Left lung (tissue), 10 donors: Measurements from ENCODE around the gene IDH3B. TPM values are rescaled to one million over a fixed set of nuclear protein-coding genes. Genes with fewer than 3 reads are reported as not detected.

Source experiments
- ATAC-seq: fragments of 200-7000 bp; cut with Tn5 transposase; one replicate; pipeline ENCODE4 v1.9.1; 2020; ENCODE audit warnings: moderate library complexity
- DNase-seq, 4 donors: peaks; one replicate each; pipeline ENCODE4 v3.0.0-alpha.2; 2013 to 2020
- H3K27ac ChIP-seq, 2 donors: fragments of 200-600 bp; sonication (generic) in 1 of 2; one replicate each; pipeline versions ENCODE4 v1.5.0 to v1.8.0; 2020 to 2021
- H3K27me3 ChIP-seq, 2 donors: fragments of 200-600 bp; sonication (generic) in 1 of 2; one replicate each; pipeline versions ENCODE4 v1.5.0 to v1.8.0; 2020 to 2021
- H3K36me3 ChIP-seq, 2 donors: fragments of 200-600 bp; sonication (generic) in 1 of 2; one replicate each; pipeline versions ENCODE4 v1.5.0 to v1.8.0; 2020 to 2021
- H3K4me1 ChIP-seq, 2 donors: fragments of 200-600 bp; one replicate each; pipeline ENCODE4 v1.8.0; 2021
- H3K4me3 ChIP-seq, 2 donors: fragments of 200-600 bp; sonication (generic) in 1 of 2; one replicate each; pipeline versions ENCODE4 v1.5.0 to v1.8.0; 2020 to 2021; ENCODE audit warnings: mild to moderate bottlenecking in 1 of 2
- H3K9me3 ChIP-seq, 2 donors: fragments of 200-600 bp; sonication (generic) in 1 of 2; one replicate each; pipeline versions ENCODE4 v1.5.0 to v1.8.0; 2020 to 2021
- intact Hi-C, 2 donors: fragments of 100-400 bp; cut with DNase I; formaldehyde crosslinking; loops; one replicate each; pipeline versions ENCODE4 v1.11.2 to v1.14.2; 2022
- polyA plus RNA-seq, 6 donors: library from polyadenylated mRNA; unstranded; fragments of 120-200 nt; gene quantifications; one replicate each; pipeline ENCODE4 v1.2.1, GENCODE V29; 2013; ENCODE audit not compliant: insufficient read length in 6 of 6
- total RNA-seq, 2 donors: library from RNA; stranded (reverse); fragmentation: NEBNext Ultra II Directional; extraction: Animal tissue kit (Norgen Biotek cat#: 25700); gene quantifications; one replicate each; pipeline ENCODE4 v1.2.1, GENCODE V29; 2021
- TF ChIP-seq, protein P1 (sequence below), 2 donors: fragments of 200-600 bp; sonication (generic) in 1 of 2; IDR thresholded peaks; one replicate each; pipeline versions ENCODE4 v1.5.0 to v1.8.0; 2021; ENCODE audit warnings: antibody characterized with exemption in 2 of 2
- donor health status: DM: no; HTN: yes; CAD: no.
- donor health status: DM: no; HTN: no; CAD: no.

The IDH3B gene
- total and polyA plus RNA-seq, 8 donors: 51.7 to 129 (median 112) TPM

DNA sequence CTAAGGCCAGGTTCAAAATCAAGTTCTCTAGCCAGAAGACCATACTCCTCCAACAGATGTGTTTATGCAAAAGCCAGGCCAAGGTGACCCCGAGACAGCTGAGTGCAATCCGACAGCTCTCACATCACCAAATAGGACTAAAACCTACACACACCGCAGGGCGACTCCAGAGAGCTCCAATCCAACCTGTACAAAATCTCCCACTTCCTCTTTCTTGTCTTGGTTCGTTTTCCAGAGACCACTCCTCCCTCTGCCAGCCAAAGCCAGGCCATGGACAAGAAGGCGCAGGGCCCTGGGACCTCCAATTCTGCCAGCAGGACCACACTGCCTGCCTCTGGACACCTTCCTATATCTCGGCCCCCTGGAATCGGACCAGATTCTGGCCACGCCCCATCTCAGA lies 23.1 kb downstream of the IDH3B start:
- H3K27me3 ChIP-seq: no peaks in the 10 kb centered on the region
- no peak for ATAC-seq
- no peak overlapping the region for H3K27ac ChIP-seq
- TF ChIP-seq, protein P1, sequence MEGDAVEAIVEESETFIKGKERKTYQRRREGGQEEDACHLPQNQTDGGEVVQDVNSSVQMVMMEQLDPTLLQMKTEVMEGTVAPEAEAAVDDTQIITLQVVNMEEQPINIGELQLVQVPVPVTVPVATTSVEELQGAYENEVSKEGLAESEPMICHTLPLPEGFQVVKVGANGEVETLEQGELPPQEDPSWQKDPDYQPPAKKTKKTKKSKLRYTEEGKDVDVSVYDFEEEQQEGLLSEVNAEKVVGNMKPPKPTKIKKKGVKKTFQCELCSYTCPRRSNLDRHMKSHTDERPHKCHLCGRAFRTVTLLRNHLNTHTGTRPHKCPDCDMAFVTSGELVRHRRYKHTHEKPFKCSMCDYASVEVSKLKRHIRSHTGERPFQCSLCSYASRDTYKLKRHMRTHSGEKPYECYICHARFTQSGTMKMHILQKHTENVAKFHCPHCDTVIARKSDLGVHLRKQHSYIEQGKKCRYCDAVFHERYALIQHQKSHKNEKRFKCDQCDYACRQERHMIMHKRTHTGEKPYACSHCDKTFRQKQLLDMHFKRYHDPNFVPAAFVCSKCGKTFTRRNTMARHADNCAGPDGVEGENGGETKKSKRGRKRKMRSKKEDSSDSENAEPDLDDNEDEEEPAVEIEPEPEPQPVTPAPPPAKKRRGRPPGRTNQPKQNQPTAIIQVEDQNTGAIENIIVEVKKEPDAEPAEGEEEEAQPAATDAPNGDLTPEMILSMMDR (IDR thresholded peaks at IDR 0.05): no peak
- H3K36me3 ChIP-seq: no peaks in the 10 kb centered on the region
- intact Hi-C loops: loop anchor here in 1 of 2 donors (10.0 kb wide), 1 partner anchor 116 kb away; no protein-coding TSS in a partner anchor
- H3K4me3 ChIP-seq: no peak overlapping the region
- DNase-seq: no peak
- H3K9me3 ChIP-seq: no peaks in the 10 kb centered on the region
- H3K4me1 ChIP-seq: no peaks in the 10 kb centered on the region

DNA sequence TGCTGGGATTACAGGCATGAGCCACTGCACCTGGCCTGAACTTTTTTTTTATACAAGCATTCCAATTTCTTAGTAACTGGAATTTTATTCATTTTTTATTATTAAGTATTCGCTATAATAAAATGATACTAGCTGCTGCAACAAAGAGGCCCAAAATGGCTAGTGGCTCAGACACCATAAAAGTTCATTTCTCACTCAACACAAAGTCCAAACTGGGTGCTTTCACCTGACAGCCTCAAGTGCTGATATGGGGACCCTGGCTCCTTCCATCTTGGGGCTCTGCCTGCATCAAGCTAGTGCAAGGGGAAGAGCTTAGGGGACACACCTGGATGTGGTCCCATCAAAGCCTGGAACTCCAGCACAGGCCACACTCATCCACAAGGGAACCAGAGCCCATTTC lies 23.8 kb downstream of the IDH3B start:
- Histone ChIP-seq H3K4me1 (no peaks in the 10 kb centered on the region), H3K27ac (no peak overlapping the region), H3K36me3 (no peaks in the 10 kb centered on the region), H3K27me3 (peaks cover 0 to 4% of the 10 kb centered on the region in 2 donors), H3K9me3 (no peaks in the 10 kb centered on the region), H3K4me3 (no peak overlapping the region)
- intact Hi-C loops: loop anchor here in 1 of 2 donors (10.0 kb wide), 1 partner anchor 115 kb away; no protein-coding TSS in a partner anchor
- DNase-seq (no peak), ATAC-seq (no peak)
- TF ChIP-seq, protein P1 (IDR thresholded peaks at IDR 0.05): no peak

DNA sequence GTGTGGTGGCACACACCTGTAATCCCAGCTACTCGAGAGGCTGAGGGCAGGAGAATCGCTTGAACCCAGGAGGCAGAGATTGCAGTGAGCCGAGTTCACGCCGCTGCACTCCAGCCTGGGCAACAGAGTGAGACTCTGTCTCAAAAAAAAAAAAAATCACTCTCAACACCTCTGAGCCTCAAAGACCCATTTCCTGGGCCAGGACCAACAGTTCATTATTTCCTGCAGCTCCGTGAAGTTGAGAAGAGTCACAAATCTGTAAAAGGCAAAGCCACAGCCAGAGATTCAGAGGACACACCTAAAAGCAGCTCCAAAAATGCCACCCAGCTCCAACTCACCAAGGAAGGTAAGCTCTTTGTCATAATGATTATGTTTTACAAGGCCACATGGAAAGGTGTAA lies 26.8 kb downstream of the IDH3B start:
- no peak for DNase-seq
- Histone ChIP-seq H3K36me3 (no peaks in the 10 kb centered on the region), H3K4me3 (no peak overlapping the region), H3K9me3 (no peaks in the 10 kb centered on the region), H3K4me1 (no peaks in the 10 kb centered on the region), H3K27me3 (peaks cover 0 to 13% of the 10 kb centered on the region in 2 donors), H3K27ac (no peak overlapping the region)
- TF ChIP-seq, protein P1 (IDR thresholded peaks at IDR 0.05): no peak
- ATAC-seq: no peak
- intact Hi-C loops: no loop called here

DNA sequence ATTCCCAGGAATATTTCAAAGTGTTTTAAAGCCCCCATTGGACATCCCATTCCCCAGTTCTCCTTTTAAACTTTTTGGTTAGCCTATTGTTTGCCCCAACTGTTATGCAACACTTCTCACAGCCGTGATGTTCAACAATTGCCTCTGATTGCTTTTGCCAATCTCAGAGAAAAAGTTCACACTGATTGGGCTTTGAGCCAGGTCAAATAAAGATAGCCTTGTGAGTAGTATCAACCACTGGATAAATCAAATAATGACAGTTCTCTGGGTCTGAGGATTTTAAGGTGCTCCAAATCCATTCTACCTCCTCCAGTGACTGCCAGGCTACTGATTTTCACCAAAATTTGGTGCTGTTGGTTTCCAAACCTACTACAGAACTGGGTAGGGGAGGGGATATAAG lies 30.6 kb downstream of the IDH3B start:
- Histone ChIP-seq H3K27me3 (peaks cover 0 to 13% of the 10 kb centered on the region in 2 donors), H3K36me3 (no peaks in the 10 kb centered on the region), H3K9me3 (peaks cover 0 to 2% of the 10 kb centered on the region in 2 donors), H3K4me1 (no peaks in the 10 kb centered on the region), H3K4me3 (no peak overlapping the region), H3K27ac (no peak overlapping the region)
- no peak for DNase-seq
- intact Hi-C loops: no loop called here
- ATAC-seq: no peak
- TF ChIP-seq, protein P1 (IDR thresholded peaks at IDR 0.05): no peak

DNA sequence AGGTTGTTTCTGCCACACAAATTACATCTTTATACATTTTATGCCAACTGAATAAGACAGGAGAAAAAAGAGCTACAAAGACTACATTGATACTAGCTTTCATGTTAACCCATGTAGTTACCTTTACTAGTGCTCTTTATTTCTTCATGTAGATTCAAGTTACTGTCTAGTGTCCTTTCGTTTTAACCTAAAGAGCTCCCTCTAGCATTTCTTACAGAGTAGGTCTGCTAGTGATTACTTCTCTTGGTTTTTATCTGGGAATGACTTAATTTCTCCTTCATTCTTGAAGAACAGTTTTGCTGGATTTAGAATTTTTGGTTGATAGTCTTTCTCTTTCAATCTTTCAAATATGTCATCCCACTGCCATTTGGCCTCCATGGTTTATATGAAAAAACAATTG lies 32.8 kb downstream of the IDH3B start:
- DNase-seq: no peak
- intact Hi-C loops: no loop called here
- Histone ChIP-seq H3K4me1 (no peaks in the 10 kb centered on the region), H3K9me3 (peaks cover 0 to 10% of the 10 kb centered on the region in 2 donors), H3K27me3 (peaks cover 0 to 13% of the 10 kb centered on the region in 2 donors), H3K4me3 (no peak overlapping the region), H3K36me3 (no peaks in the 10 kb centered on the region), H3K27ac (no peak overlapping the region)
- ATAC-seq: no peak
- TF ChIP-seq, protein P1 (IDR thresholded peaks at IDR 0.05): no peak
